GM10248 (cell line): ENCODE data around the gene DUSP1.

Experiments used
- CTCF ChIA-PET: fragments of 300-600 bp; sonication (Branson Sonifier 250); formaldehyde crosslinking; extraction: SDS; loops from one replicate; lab custom pipeline; 2021; ENCODE audit warnings: antibody characterized with exemption; lab: Yijun Ruan, JAX
- POLR2A ChIA-PET: fragments of 350-650 bp; sonication (Branson Sonifier 250); formaldehyde crosslinking; extraction: SDS; loops from one replicate; lab custom pipeline; 2020; ENCODE audit warnings: antibody characterized with exemption; lab: Yijun Ruan, JAX
- DNase-seq: peaks from one replicate; pipeline ENCODE4 v3.0.0; 2012; ENCODE audit errors: extremely low spot score
- TF ChIP-seq, protein P1 (sequence below): IDR thresholded peaks from 2 replicates; pipeline ENCODE4 v1.5.1; 2012; ENCODE audit warnings: mild to moderate bottlenecking, low read depth; ENCODE audit errors: extremely low read depth, missing control alignments, control extremely low read depth

The DUSP1 gene

DNA sequence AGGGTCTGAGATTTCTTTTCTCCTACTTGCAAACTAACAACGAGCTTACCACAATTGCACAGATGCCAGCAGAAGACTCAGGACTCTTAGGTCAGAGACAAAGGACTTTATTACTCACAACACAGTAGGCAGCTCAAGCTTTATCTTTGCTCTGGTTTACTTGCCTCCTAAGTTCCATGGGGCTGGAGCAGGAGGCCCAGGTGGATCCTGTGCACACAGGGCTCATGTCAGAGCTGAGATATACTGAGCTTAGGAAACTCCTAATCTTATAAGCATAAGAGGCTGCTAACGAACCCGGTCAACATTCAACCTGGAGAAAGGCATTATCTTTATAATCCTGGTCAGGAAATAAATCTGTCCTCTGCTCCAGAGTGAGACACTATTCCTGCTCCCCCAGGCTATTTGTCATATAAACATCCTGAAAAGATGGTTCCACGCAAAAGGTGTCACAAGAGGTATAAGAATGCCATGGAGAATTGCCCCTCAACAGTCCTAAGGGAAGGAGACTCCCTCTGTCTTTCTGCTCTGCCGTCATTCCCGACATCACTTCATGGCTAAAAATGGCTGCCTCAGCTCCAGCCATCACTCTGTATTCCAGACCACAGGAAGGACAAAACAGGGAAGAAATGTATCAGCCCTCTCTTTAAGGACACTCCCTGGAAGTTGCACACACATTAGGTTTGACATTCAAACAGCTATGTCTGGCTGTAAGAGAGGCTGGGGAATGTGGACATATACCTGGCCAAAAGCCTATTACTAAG, 16.2 kb downstream of the DUSP1 start:
- CTCF ChIA-PET = interaction anchor here (1.0 to 5.0 kb wide), 8 partner anchors 10 to 182 kb away, joined by 3 to 31 read pairs (median 6); partner anchors contain the start of gene DUSP1

DNA sequence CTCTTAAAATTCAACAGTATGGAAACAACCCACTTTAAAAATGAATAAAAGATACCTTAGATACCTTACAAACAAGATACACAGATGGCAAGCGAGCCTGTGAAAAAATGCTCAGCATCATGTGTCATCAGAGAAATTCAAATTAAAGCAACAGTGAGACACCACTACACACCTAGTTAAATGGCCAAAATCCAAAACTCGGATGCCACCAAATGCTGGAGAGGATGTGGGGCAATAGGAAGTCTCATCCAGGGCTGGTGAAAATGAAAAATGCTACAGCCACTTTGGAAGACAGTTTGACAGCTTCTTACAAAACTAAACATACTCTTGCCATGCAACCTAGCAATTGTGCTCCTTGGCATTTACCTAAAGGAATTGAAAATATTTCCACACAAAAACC, 17.9 kb downstream of the DUSP1 start:
- ChIA-PET POLR2A (no interaction called here), CTCF (interaction anchor here (0.9 to 5.0 kb wide), 7 partner anchors 9 to 180 kb away, joined by 3 to 31 read pairs (median 4); no protein-coding TSS in a partner anchor)
- TF ChIP-seq, protein P1, sequence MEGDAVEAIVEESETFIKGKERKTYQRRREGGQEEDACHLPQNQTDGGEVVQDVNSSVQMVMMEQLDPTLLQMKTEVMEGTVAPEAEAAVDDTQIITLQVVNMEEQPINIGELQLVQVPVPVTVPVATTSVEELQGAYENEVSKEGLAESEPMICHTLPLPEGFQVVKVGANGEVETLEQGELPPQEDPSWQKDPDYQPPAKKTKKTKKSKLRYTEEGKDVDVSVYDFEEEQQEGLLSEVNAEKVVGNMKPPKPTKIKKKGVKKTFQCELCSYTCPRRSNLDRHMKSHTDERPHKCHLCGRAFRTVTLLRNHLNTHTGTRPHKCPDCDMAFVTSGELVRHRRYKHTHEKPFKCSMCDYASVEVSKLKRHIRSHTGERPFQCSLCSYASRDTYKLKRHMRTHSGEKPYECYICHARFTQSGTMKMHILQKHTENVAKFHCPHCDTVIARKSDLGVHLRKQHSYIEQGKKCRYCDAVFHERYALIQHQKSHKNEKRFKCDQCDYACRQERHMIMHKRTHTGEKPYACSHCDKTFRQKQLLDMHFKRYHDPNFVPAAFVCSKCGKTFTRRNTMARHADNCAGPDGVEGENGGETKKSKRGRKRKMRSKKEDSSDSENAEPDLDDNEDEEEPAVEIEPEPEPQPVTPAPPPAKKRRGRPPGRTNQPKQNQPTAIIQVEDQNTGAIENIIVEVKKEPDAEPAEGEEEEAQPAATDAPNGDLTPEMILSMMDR = no peak
- no peak for DNase-seq

More for the DNA sequence above, 16.2 kb downstream of the DUSP1 start:
- POLR2A ChIA-PET = interaction anchor here (1.8 kb wide), 1 partner anchor 16 kb away, joined by 5 read pairs; the partner anchor contains the start of gene DUSP1
- TF ChIP-seq, protein P1 = no peak
- DNase-seq = no peak

DNA sequence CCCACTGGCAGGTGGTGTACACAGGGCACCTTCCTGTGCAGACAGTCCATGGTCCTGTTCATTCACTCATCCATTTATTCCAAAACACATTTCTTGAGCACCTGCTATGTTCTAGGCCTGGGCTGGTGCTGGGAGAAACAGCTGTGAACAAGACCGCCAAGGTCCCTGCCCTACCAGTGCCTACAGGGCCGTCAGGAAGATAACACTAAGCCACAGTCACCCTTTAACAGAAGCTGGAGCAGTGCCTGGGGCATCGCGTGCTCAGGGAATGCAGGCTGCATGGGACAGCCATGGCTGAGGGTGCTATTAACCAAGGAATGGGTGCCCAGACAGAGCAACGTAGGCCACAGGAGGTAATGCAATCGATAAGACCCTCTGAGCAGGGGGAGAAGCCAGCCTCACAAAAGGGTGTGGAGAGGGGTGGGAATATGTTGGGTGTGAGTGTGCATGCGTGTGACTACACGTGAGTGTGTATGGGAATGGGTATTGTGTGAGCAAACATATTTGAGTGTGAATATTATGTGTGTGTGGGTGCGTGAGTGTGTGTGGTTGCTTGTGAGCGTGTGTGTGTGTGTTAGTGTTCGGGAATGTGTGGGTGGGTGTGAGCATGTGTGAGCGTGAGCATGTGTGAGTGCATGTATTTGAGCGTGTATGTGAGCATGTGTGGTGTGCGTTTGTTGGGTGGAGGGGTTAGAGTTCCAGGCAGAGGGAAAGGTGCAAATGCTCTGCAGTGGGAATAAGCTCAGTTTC, 19.1 kb downstream of the DUSP1 start:
- no peak for DNase-seq
- ChIA-PET POLR2A (no interaction called here), CTCF (interaction anchor here (1.1 to 5.0 kb wide), 8 partner anchors 10 to 182 kb away, joined by 3 to 31 read pairs (median 4); no protein-coding TSS in a partner anchor)
- TF ChIP-seq, protein P1 = no peak

DNA sequence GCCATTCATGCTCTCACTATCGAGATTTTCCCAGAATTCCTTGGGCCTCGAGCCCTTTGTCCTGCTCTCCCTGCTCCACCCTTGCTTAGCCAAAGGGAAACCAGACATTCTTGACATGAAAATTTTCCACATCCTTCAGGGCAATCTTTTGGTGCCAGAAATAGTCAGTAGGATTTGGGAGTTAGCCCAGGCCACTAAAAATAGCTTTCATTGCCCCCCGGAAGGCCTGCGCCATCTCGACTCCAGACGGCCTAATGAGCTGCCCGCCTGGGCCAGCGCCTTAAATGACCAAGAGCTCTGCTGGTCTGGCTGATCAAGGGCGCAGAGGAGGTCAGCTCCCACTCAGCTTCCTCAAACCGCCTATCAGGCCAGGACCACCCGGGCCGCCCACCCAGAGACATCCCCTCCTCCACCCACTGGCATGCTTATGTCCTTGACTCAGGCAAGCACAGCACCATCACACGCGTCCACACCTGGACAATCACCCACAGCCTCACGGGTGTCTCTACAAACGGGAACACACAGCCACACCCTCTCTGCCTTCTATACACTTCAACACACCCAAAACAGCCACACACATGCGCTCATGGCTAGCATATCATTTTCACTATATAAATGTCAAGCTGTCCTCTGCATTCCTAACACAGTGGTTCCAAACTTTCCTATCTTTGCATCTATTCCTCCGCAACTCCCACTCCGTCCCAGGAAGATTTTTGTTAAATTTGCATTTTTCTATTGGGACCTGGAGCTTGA, 20.9 kb downstream of the DUSP1 start:
- TF ChIP-seq, protein P1 = no peak
- ChIA-PET POLR2A (no interaction called here), CTCF (interaction anchor here (1.4 to 1.7 kb wide), 3 partner anchors 21 to 85 kb away, joined by 3 to 4 read pairs (median 4); partner anchors contain the start of gene DUSP1)
- no peak for DNase-seq

DNA sequence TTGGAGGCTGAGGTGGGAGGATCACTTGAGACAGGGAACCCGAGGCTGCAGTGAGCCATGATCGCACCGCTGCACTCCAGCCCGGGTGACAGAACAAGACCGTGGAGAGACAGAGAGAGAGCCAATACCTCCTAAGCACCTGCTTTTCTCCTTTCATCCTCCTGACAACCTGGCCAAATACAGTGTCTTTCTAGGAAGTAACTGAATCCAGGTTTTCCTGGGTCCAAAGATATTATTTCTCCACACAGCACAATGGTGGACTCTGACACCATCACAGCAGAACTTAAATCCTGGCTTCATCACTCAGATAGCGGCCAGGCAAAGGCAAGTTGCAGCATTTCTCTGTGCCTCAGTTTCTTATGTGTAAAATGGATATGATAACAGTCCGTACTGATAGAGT, 21.9 kb downstream of the DUSP1 start:
- CTCF ChIA-PET = interaction anchor here (1.6 to 1.7 kb wide), 2 partner anchors 22 to 86 kb away, joined by 3 to 4 read pairs; partner anchors contain the start of gene DUSP1
- DNase-seq = no peak
- POLR2A ChIA-PET = no interaction called here
- TF ChIP-seq, protein P1 = no peak
